Measurements from ENCODE around the gene GALNT1. TPM values are rescaled to one million over a fixed set of nuclear protein-coding genes. Genes with fewer than 3 reads are reported as not detected.

GALNT1 gene
- total and polyA plus RNA-seq, 9 donors: 20.0 to 60.2 (median 40.4) TPM

GRCh38 chr18:35750929-35751328 is 169.4 kb downstream of the GALNT1 start:
- intact Hi-C loops (cut with DNase I): no loop called here
- H3K4me1 ChIP-seq (ENCODE audit: insufficient read depth): no peaks in the 10 kb centered on the region
- no peaks in the 10 kb centered on the region for H3K36me3 ChIP-seq
- no peak overlapping the region for H3K27ac ChIP-seq
- no peak overlapping the region for H3K4me3 ChIP-seq
- H3K27me3 ChIP-seq: no peaks in the 10 kb centered on the region
- no peak for DNase-seq
- TF ChIP-seq CTCF (IDR thresholded peaks at IDR 0.05) (no peak), EP300 (IDR thresholded peaks at IDR 0.05) (no peak), POLR2A (IDR thresholded peaks at IDR 0.05) (no peak)
- 49 to 71% (median 54%) methylated on average over 2 of the region's 2 CpGs for WGBS, 3 donors
- H3K9me3 ChIP-seq: no peaks in the 10 kb centered on the region

GRCh38 chr18:35753306-35753910 is 171.9 kb downstream of the GALNT1 start:
- DNase-seq: no peak
- Histone ChIP-seq H3K36me3 (no peaks in the 10 kb centered on the region), H3K27ac (no peak overlapping the region), H3K4me1 (ENCODE audit: insufficient read depth) (no peaks in the 10 kb centered on the region), H3K9me3 (no peaks in the 10 kb centered on the region), H3K4me3 (no peak overlapping the region), H3K27me3 (no peaks in the 10 kb centered on the region)
- intact Hi-C loops (cut with DNase I): no loop called here
- TF ChIP-seq POLR2A (IDR thresholded peaks at IDR 0.05) (no peak), CTCF (IDR thresholded peaks at IDR 0.05) (no peak), EP300 (IDR thresholded peaks at IDR 0.05) (no peak)
- WGBS, 3 donors: 82 to 91% (median 90%) methylated on average over 5 of the region's 5 CpGs

- TF ChIP-seq POLR2A (IDR thresholded peaks at IDR 0.05) (no peak), CTCF (IDR thresholded peaks at IDR 0.05) (no peak), EP300 (IDR thresholded peaks at IDR 0.05) (no peak)
- no peaks in the 10 kb centered on the region for H3K27me3 ChIP-seq
- H3K4me3 ChIP-seq: no peak overlapping the region
- no peak overlapping the region for H3K27ac ChIP-seq
- no peaks in the 10 kb centered on the region for H3K9me3 ChIP-seq
- intact Hi-C loops (cut with DNase I): no loop called here
- H3K4me1 ChIP-seq (ENCODE audit: insufficient read depth): no peaks in the 10 kb centered on the region
- DNase-seq: no peak
- 58 to 71% (median 68%) methylated on average over 3 to 4 of the region's 4 CpGs for WGBS, 3 donors
- H3K36me3 ChIP-seq: no peaks in the 10 kb centered on the region
Measured at GRCh38 chr18:35754464-35754863, 172.9 kb downstream of the GALNT1 start.

- DNase-seq: no peak
- H3K36me3 ChIP-seq: no peaks in the 10 kb centered on the region
- H3K4me1 ChIP-seq (ENCODE audit: insufficient read depth): no peaks in the 10 kb centered on the region
- H3K27ac ChIP-seq: no peak overlapping the region
- intact Hi-C loops (cut with DNase I): no loop called here
- H3K9me3 ChIP-seq: no peaks in the 10 kb centered on the region
- H3K27me3 ChIP-seq: no peaks in the 10 kb centered on the region
- no peak for TF ChIP-seq CTCF (IDR thresholded peaks at IDR 0.05)
- TF ChIP-seq POLR2A (IDR thresholded peaks at IDR 0.05): no peak
- TF ChIP-seq EP300 (IDR thresholded peaks at IDR 0.05): no peak
- 71 to 76% (median 72%) methylated on average over 7 of the region's 7 CpGs for WGBS, 3 donors
- H3K4me3 ChIP-seq: no peak overlapping the region
Measured at GRCh38 chr18:35755369-35755768, 173.8 kb downstream of the GALNT1 start.
